Fibroblast of the aortic adventitia (primary cell): ENCODE data around the gene CNNM2. TPM values are rescaled to one million over a fixed set of nuclear protein-coding genes. Genes with fewer than 3 reads are reported as not detected.
"Not testable (repeated sequence)": the region's sequence is repeated elsewhere in the genome, so short reads cannot be mapped to it uniquely, and the experiment has no call there.

ENCODE experiments used
- DNase-seq: peaks from one replicate; pipeline ENCODE4 v3.0.0-alpha.2; 2010; ENCODE audit warnings: low read depth
- H3K4me3 ChIP-seq: 2 replicates; pipeline ENCODE4 v1.5.1; 2011; ENCODE audit warnings: low read depth, mild to moderate bottlenecking, control low read depth, low read length, moderate library complexity
- total RNA-seq: library from RNA; depleted of rRNA; stranded (reverse); fragments of >200 nt; gene quantifications from 2 replicates; pipeline ENCODE4 v1.2.3, GENCODE V29; 2012; ENCODE audit warnings: low replicate concordance
- TF ChIP-seq, protein P1 (sequence below): IDR thresholded peaks from 2 replicates; pipeline ENCODE4 v1.5.1; 2011; ENCODE audit warnings: mild to moderate bottlenecking, low read length, control low read depth, inconsistent platforms; ENCODE audit not compliant: insufficient read depth

Gene CNNM2
- total RNA-seq, 1 donor: 6.1 TPM

GRCh38 chr10:102964713-102965112 lies 46.6 kb downstream of the CNNM2 start:
- TF ChIP-seq, protein P1, sequence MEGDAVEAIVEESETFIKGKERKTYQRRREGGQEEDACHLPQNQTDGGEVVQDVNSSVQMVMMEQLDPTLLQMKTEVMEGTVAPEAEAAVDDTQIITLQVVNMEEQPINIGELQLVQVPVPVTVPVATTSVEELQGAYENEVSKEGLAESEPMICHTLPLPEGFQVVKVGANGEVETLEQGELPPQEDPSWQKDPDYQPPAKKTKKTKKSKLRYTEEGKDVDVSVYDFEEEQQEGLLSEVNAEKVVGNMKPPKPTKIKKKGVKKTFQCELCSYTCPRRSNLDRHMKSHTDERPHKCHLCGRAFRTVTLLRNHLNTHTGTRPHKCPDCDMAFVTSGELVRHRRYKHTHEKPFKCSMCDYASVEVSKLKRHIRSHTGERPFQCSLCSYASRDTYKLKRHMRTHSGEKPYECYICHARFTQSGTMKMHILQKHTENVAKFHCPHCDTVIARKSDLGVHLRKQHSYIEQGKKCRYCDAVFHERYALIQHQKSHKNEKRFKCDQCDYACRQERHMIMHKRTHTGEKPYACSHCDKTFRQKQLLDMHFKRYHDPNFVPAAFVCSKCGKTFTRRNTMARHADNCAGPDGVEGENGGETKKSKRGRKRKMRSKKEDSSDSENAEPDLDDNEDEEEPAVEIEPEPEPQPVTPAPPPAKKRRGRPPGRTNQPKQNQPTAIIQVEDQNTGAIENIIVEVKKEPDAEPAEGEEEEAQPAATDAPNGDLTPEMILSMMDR: no peak
- no peak for DNase-seq
- H3K4me3 ChIP-seq: no peak overlapping the region

GRCh38 chr10:102965311-102965851 lies 47.3 kb downstream of the CNNM2 start:
- DNase-seq: peak; percentile 26
- TF ChIP-seq, protein P1: no peak
- H3K4me3 ChIP-seq: no peak overlapping the region

DNA sequence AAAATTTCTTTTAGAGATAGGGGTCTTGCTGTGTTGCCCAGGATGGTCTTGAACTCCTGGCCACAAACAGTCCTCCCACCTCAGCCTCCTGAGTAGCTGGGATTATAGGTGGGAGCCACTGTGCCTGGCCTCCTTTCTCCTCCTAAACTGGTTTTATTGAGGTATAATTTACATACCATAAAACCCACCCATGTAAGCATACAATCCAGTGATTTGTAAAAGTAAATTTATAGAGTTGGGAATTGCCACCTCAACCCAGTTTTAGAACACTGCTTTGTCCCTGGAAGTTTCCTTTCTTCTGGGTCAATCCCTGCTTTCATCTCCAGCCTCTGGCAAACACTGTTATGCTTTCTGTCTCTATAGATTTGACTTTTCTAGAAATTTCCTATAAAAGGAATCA lies 49.0 kb downstream of the CNNM2 start:
- DNase-seq: no peak
- no peak overlapping the region for H3K4me3 ChIP-seq
- TF ChIP-seq, protein P1: no peak

DNA sequence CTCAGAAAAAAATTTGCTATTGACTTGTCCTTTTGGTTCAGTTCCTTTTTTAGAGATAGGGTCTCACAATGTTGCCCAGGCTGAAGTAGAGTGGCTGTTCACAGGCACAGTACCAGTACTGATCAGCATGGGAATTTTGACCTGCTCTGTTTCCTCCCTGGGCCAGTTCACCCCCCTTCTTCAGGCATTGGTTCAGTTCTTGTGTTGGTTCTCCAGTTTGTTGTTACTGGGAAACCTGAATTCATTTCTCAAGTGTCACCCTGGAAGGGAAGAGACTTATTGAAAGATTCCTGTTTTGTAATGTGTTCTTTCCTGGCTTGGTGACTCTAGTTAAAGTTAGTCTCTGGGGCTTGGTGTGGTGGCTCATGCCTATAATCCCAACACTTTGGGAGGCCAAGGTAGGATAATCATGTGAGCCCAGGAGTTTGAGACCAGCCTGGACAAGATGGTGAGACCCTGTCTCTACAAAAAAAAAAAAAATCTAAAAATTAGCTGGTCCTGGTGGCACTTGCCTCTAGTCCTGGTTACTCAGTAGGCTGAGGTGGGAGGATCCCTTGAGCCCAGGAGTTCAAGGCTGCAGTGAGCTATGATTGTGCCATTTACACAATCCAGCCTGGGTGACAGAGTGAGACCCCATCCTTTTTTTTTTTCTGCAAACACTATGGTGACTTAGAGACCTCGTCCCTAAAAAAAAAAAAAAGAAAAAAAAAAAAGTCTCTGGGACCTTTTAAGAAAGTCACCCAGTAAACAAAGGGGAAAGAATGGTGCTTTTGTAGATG lies 52.7 kb downstream of the CNNM2 start:
- no peak overlapping the region for H3K4me3 ChIP-seq
- TF ChIP-seq, protein P1: no peak
- no peak for DNase-seq

DNA sequence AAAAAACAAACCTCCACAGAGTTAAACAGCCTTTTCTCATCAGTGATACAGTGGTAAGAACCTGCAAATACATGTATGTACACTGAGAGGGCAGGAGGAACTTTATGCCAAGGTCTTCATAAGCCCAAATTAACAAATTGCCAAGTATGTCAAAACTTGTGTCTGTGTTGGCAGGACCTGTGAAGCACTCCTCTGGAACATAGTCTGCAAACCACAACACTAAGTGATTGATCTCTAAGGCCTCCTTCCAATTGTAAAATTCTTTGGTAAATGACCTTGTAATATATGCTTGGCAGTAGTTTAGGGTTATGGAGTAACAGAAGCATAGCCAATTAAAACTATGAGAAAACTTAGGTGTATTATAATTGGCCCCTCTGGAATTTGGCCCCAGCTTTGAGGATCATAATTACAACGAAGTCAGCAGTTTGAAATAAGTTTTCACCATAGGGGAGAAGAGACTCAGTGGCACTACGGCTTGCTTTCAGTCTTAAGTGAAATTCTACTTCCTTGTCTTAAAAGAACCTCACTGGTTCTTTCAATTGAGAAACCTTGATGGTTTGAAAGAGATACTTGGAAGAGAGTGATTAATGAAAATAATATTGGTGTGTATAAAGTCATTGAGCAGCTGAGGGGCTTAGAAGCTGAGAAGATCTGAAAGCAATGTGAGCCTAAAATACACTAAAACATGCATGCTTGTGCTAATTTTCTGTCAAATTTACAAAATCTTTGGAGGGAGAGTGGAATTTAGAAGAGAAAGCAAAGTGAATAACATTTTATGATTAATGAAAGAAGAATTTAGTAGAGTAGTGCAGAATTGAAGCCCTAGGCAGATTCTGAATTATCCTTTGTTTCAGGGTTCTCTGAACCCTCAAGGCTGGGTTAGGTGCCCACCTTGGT lies 57.6 kb downstream of the CNNM2 start:
- TF ChIP-seq, protein P1: no peak
- DNase-seq: peak; percentile 45
- H3K4me3 ChIP-seq: no peak overlapping the region

- DNase-seq: not testable (repeated sequence)
These were observed 58.3 kb downstream of the CNNM2 start for GRCh38 chr10:102976380-102976726.

GRCh38 chr10:102982296-102982695 lies 64.2 kb downstream of the CNNM2 start:
- TF ChIP-seq, protein P1: no peak
- DNase-seq: no peak
- no peak overlapping the region for H3K4me3 ChIP-seq

More at GRCh38 chr10:102976380-102976726, 58.3 kb downstream of the CNNM2 start:
- not testable (repeated sequence) for H3K4me3 ChIP-seq
